K562 (cell line): ENCODE data around the gene TMPRSS9. TPM values are rescaled to one million over a fixed set of nuclear protein-coding genes. Genes with fewer than 3 reads are reported as not detected.
A peak's percentile ranks its signal among the peaks of the same experiment; 100 is the strongest.

Source experiments
- BHLHE40 ChIP-seq: IDR thresholded peaks from 2 replicates; pipeline ENCODE4 v1.6.1; 2011; ENCODE audit warnings: low read length, improper control_type of control experiment
- BRCA1 ChIP-seq, 2 experiments: fragments of 450-650 bp in 1 of 2; sonication (generic) in 1 of 2; formaldehyde crosslinking in 1 of 2; IDR thresholded peaks; 2 replicates each; pipeline versions ENCODE4 v1.5.0 to v1.6.1; 2017 to 2020; ENCODE audit warnings: mild to moderate bottlenecking in 1 of 2, missing genetic modification reagents in 1 of 2
- CEBPG ChIP-seq, 3 experiments: fragments of 200-800 bp in 1 of 3; sonication (Bioruptor generic) in 1 of 3; sonication (generic) in 1 of 3; formaldehyde crosslinking in 1 of 3; IDR thresholded peaks in 2 of 3; conservative IDR thresholded peaks in 1 of 3; 2 replicates each; pipeline versions ENCODE4 v1.6.1 to v1.8.0; 2016 to 2022; ENCODE audit warnings: missing compliant biosample characterization in 2 of 3, missing genetic modification characterization in 2 of 3, mild to moderate bottlenecking in 1 of 3, missing genetic modification reagents in 1 of 3
- ELK1 ChIP-seq: sonication (generic); formaldehyde crosslinking; IDR thresholded peaks from 2 replicates; pipeline ENCODE4 v1.8.1; 2022; ENCODE audit warnings: missing genetic modification reagents
- GATAD2A ChIP-seq: fragments of 450-650 bp; IDR thresholded peaks from 2 replicates; pipeline ENCODE4 v1.6.1; 2017
- HDAC1 ChIP-seq, 2 experiments: fragments of 450-650 bp; IDR thresholded peaks; 2 replicates each; pipeline ENCODE4 v1.6.1; 2016 to 2017; ENCODE audit warnings: inconsistent platforms in 1 of 2, mild to moderate bottlenecking in 1 of 2, moderate library complexity in 1 of 2
- JUND ChIP-seq, 2 experiments: IDR thresholded peaks; 2 replicates in 1 of 2; 3 replicates in 1 of 2; pipeline ENCODE4 v1.6.1; 2011; ENCODE audit warnings: borderline replicate concordance in 2 of 2, low read depth in 2 of 2, low read length in 2 of 2, improper control_type of control experiment in 1 of 2, missing biosample characterization in 1 of 2, missing genetic modification characterization in 1 of 2, missing genetic modification reagents in 1 of 2
- MAX ChIP-seq: sonication (generic); formaldehyde crosslinking; IDR thresholded peaks from 2 replicates; pipeline ENCODE4 v1.9.0; 2022; ENCODE audit warnings: mild to moderate bottlenecking, missing genetic modification reagents
- MTA2 ChIP-seq: fragments of 450-650 bp; IDR thresholded peaks from 2 replicates; pipeline ENCODE4 v1.6.1; 2016; ENCODE audit warnings: low read depth
- NR2C2 ChIP-seq, 2 experiments: fragments of 200-800 bp in 1 of 2; sonication (Bioruptor generic) in 1 of 2; sonication (generic) in 1 of 2; formaldehyde crosslinking in 1 of 2; IDR thresholded peaks; 2 replicates each; pipeline versions ENCODE4 v1.6.1 to v1.8.0; 2016 to 2022; ENCODE audit warnings: mild to moderate bottlenecking in 1 of 2, missing compliant biosample characterization in 1 of 2, missing genetic modification characterization in 1 of 2, missing genetic modification reagents in 1 of 2
- PCBP2 ChIP-seq: fragments of 200-400 bp; formaldehyde crosslinking; IDR thresholded peaks from 2 replicates; pipeline ENCODE4 v1.6.1; 2018; ENCODE audit warnings: low read length, low read depth, mild to moderate bottlenecking, moderate library complexity; ENCODE audit not compliant: poor library complexity, severe bottlenecking
- RCOR1 ChIP-seq, 2 experiments: IDR thresholded peaks; 2 replicates each; pipeline ENCODE4 v1.6.1; 2012; ENCODE audit warnings: low read depth in 2 of 2, low read length in 2 of 2, borderline replicate concordance in 1 of 2, improper control_type of control experiment in 1 of 2
- SAFB ChIP-seq: fragments of 200-400 bp; formaldehyde crosslinking; IDR thresholded peaks from 2 replicates; pipeline ENCODE4 v1.6.1; 2017; ENCODE audit warnings: low read depth, low read length, borderline replicate concordance
- SETDB1 ChIP-seq: IDR thresholded peaks from one replicate; pipeline ENCODE4 v1.6.1; 2012; ENCODE audit warnings: low read length, control low read depth, inconsistent platforms
- SRSF1 ChIP-seq: fragments of 200-400 bp; formaldehyde crosslinking; IDR thresholded peaks from 2 replicates; pipeline ENCODE4 v1.6.1; 2017; ENCODE audit warnings: mild to moderate bottlenecking, low read depth, low read length, moderate library complexity
- THAP12 ChIP-seq: fragments of 250-450 bp; sonication (Bioruptor Pico); IDR thresholded peaks from 2 replicates; pipeline ENCODE4 v1.9.0; 2021; ENCODE audit warnings: mild to moderate bottlenecking, inconsistent platforms
- YY1 ChIP-seq, 3 experiments: IDR thresholded peaks; 2 replicates each; pipeline ENCODE4 v1.6.1; 2011; ENCODE audit warnings: low read length in 2 of 3, mild to moderate bottlenecking in 2 of 3, moderate library complexity in 2 of 3, borderline replicate concordance in 1 of 3, control low read depth in 1 of 3, low read depth in 1 of 3; ENCODE audit not compliant: insufficient read depth in 3 of 3, insufficient replicate concordance in 2 of 3, control insufficient read depth in 1 of 3, insufficient read length in 1 of 3; ENCODE audit errors: extremely low read depth in 1 of 3
- ZNF280B ChIP-seq: fragments of 250-450 bp; sonication (Bioruptor Pico); IDR thresholded peaks from 2 replicates; pipeline ENCODE4 v1.5.1; 2021; ENCODE audit warnings: mild to moderate bottlenecking
- ZNF668 ChIP-seq: fragments of 250-450 bp; sonication (Bioruptor Pico); IDR thresholded peaks from 2 replicates; pipeline ENCODE4 v1.8.0; 2022; ENCODE audit warnings: mild to moderate bottlenecking, inconsistent platforms
- polyA plus RNA-seq, 8 experiments: library from polyadenylated mRNA; depleted of rRNA in 4 of 8; stranded (reverse) in 5 of 8; unstranded in 3 of 8; fragments of >200 nt; fragmentation: Nextera tagmentation in 2 of 8; fragmentation: Illumina TruSeq in 1 of 8; extraction: Ambion mirVana in 2 of 8; extraction: Trizol in 1 of 8; gene quantifications; 2 replicates each; pipeline versions ENCODE4 v1.2.1 to v1.2.3, GENCODE V29; 2011 to 2014; ENCODE audit warnings: inconsistent platforms in 1 of 8, missing spikeins in 1 of 8
- total RNA-seq, 7 experiments: library from RNA; depleted of rRNA in 6 of 7; stranded (reverse); fragments of >200 nt in 6 of 7; fragmentation: Illumina TruSeq in 2 of 7; extraction: Trizol in 2 of 7; gene quantifications; 2 replicates each; pipeline versions ENCODE4 v1.2.1 to v1.2.3, GENCODE V29; 2011 to 2021; ENCODE audit warnings: low replicate concordance in 1 of 7

The TMPRSS9 gene
- total and polyA plus RNA-seq, 9 of the 15 experiments (the other 6 are each of a cell fraction or from before 2014, with no cell fraction given), result 0.01 to 0.03 TPM; not detected in 7

GRCh38 chr19:2475018-2475701 is 115.1 kb downstream of the TMPRSS9 start (continued):
- TF ChIP-seq THAP12 (no peak), SETDB1 (no peak), CEBPG (CRISPR knock-in tag; IDR thresholded peaks at IDR 0.05) (no peak), CEBPG (tag; conservative IDR thresholded peaks at IDR 0.05 in 1 of 2, IDR thresholded peaks at IDR 0.05 in 1 of 2) (no peak), GATAD2A (0 out of 2 replicates have a peak, but pooled peaks have one; percentile 44), BHLHE40 (peak; percentile 81), PCBP2 (no peak), ELK1 (CRISPR knock-in tag) (no peak), ZNF280B (CRISPR knock-in tag) (no peak), MTA2 (no peak), MAX (CRISPR knock-in tag) (peak; percentile 70; the same call in 1 of the 2 replicates), JUND (IDR thresholded peaks at IDR 0.05; ENCODE audit: borderline replicate concordance, low read depth, low read length) (no peak), JUND (tag; IDR thresholded peaks at IDR 0.05; ENCODE audit: borderline replicate concordance, low read depth, low read length) (0 out of 3 replicates have a peak, but pooled peaks have one; percentile 2), NR2C2 (CRISPR knock-in tag; IDR thresholded peaks at IDR 0.05) (no peak), NR2C2 (tag; IDR thresholded peaks at IDR 0.05) (no peak), SRSF1 (0 out of 2 replicates have a peak, but pooled peaks have one; percentile 22), HDAC1 (IDR thresholded peaks at IDR 0.05) (peak in 1 of 2 experiments; percentile 13; a peak in 1 of 4 replicates), BRCA1 (IDR thresholded peaks at IDR 0.05) (no peak), BRCA1 (CRISPR knock-in tag; IDR thresholded peaks at IDR 0.05) (peak; percentile 54; the same call in 1 of the 2 replicates), RCOR1 (IDR thresholded peaks at IDR 0.05; ENCODE audit: borderline replicate concordance in 1 of 2, low read depth in 2 of 2, low read length in 2 of 2) (peak in 1 of 2 experiments; percentile 53; a peak in 3 of 4 replicates), SAFB (peak; percentile 13; the same call in 1 of the 2 replicates), YY1 (IDR thresholded peaks at IDR 0.05; ENCODE audit: borderline replicate concordance in 1 of 3, control insufficient read depth in 1 of 3, extremely low read depth in 1 of 3, insufficient read depth in 3 of 3, insufficient read length in 1 of 3, insufficient replicate concordance in 2 of 3, low read depth in 1 of 3, low read length in 2 of 3) (peak in 1 of 3 experiments; percentile 35), ZNF668 (no peak)
